HEK293 (cell line): Measurements from ENCODE around the gene NSG1.
A peak's percentile ranks its signal among the peaks of the same experiment; 100 is the strongest.
"Not testable (repeated sequence)": the region's sequence is repeated elsewhere in the genome, so short reads cannot be mapped to it uniquely, and the experiment has no call there.

Experiments
- CTCF ChIA-PET: fragments of 350-600 bp; formaldehyde crosslinking; extraction: SDS; loops from one replicate; lab custom pipeline; 2021; ENCODE audit warnings: antibody characterized with exemption; lab: Yijun Ruan, JAX
- POLR2A ChIA-PET: fragments of 300-600 bp; formaldehyde crosslinking; extraction: SDS; loops from one replicate; lab custom pipeline; 2020; ENCODE audit warnings: antibody characterized with exemption, inconsistent platforms; lab: Yijun Ruan, JAX
- H3K27ac ChIP-seq: fragments of 200-500 bp; sonication (Bioruptor generic); 2 replicates; pipeline ENCODE4 v1.5.1; 2014; ENCODE audit warnings: low read depth, low read length, control low read depth, inconsistent platforms; ENCODE audit errors: extremely low read depth
- H3K36me3 ChIP-seq, 2 experiments: fragments of 200-500 bp in 1 of 2; sonication (Bioruptor generic) in 1 of 2; 1 replicate in 1 of 2; 2 replicates in 1 of 2; pipeline ENCODE4 v1.5.1; 2014 to 2017; ENCODE audit warnings: inconsistent platforms in 2 of 2, low read length in 2 of 2; ENCODE audit not compliant: control insufficient read depth in 2 of 2, insufficient read depth in 1 of 2
- H3K4me1 ChIP-seq: fragments of 200-500 bp; sonication (Bioruptor generic); 2 replicates; pipeline ENCODE4 v1.5.1; 2014; ENCODE audit warnings: mild to moderate bottlenecking, low read length, inconsistent platforms; ENCODE audit not compliant: control insufficient read depth, insufficient read depth
- H3K4me3 ChIP-seq: 2 replicates; pipeline ENCODE4 v1.5.1; 2011; ENCODE audit warnings: low read depth, mild to moderate bottlenecking, control low read depth, low read length, moderate library complexity
- H3K9me3 ChIP-seq: fragments of 200-500 bp; sonication (Bioruptor generic); 2 replicates; pipeline ENCODE4 v1.5.1; 2014; ENCODE audit warnings: low read depth, low read length, inconsistent platforms; ENCODE audit not compliant: control insufficient read depth, insufficient read depth
- GLI4 ChIP-seq: fragments of 450-650 bp; formaldehyde crosslinking; IDR thresholded peaks from 2 replicates; pipeline ENCODE4 v1.5.1; 2016; ENCODE audit warnings: missing biosample characterization, missing genetic modification characterization
- KLF16 ChIP-seq: fragments of 450-650 bp; formaldehyde crosslinking; IDR thresholded peaks from 2 replicates; pipeline ENCODE4 v1.5.1; 2017; ENCODE audit warnings: missing biosample characterization, missing genetic modification characterization
- SP2 ChIP-seq: fragments of 450-650 bp; formaldehyde crosslinking; IDR thresholded peaks from 2 replicates; pipeline ENCODE4 v1.5.1; 2016; ENCODE audit warnings: missing biosample characterization, missing genetic modification characterization
- ZBTB8A ChIP-seq: fragments of 450-650 bp; formaldehyde crosslinking; IDR thresholded peaks from 2 replicates; pipeline ENCODE4 v1.5.1; 2016; ENCODE audit warnings: missing biosample characterization, missing genetic modification characterization
- ZFP69B ChIP-seq: fragments of 450-650 bp; formaldehyde crosslinking; IDR thresholded peaks from 2 replicates; pipeline ENCODE4 v1.5.1; 2016; ENCODE audit warnings: missing biosample characterization, missing genetic modification characterization
- ZIC2 ChIP-seq: fragments of 450-650 bp; formaldehyde crosslinking; IDR thresholded peaks from 2 replicates; pipeline ENCODE4 v1.5.1; 2016; ENCODE audit warnings: missing biosample characterization, missing genetic modification characterization
- ZNF10 ChIP-seq: fragments of 450-650 bp; formaldehyde crosslinking; IDR thresholded peaks from 2 replicates; pipeline ENCODE4 v1.5.1; 2017; ENCODE audit warnings: missing biosample characterization, missing genetic modification characterization
- ZNF175 ChIP-seq: fragments of 450-650 bp; formaldehyde crosslinking; IDR thresholded peaks from 2 replicates; pipeline ENCODE4 v1.5.1; 2016; ENCODE audit warnings: missing biosample characterization, missing genetic modification characterization
- ZNF23 ChIP-seq: fragments of 450-650 bp; formaldehyde crosslinking; IDR thresholded peaks from 2 replicates; pipeline ENCODE4 v1.5.1; 2016; ENCODE audit warnings: missing biosample characterization, missing genetic modification characterization, borderline replicate concordance
- ZNF473 ChIP-seq: fragments of 450-650 bp; formaldehyde crosslinking; IDR thresholded peaks from 2 replicates; pipeline ENCODE4 v1.5.1; 2017; ENCODE audit warnings: missing biosample characterization, missing genetic modification characterization
- ZNF701 ChIP-seq: fragments of 450-650 bp; formaldehyde crosslinking; IDR thresholded peaks from 2 replicates; pipeline ENCODE4 v1.5.1; 2016; ENCODE audit warnings: missing biosample characterization, missing genetic modification characterization
- ZNF791 ChIP-seq: fragments of 450-650 bp; formaldehyde crosslinking; IDR thresholded peaks from 2 replicates; pipeline ENCODE4 v1.5.1; 2016; ENCODE audit warnings: missing biosample characterization, missing genetic modification characterization
- ZNF830 ChIP-seq: fragments of 450-650 bp; IDR thresholded peaks from 2 replicates; pipeline ENCODE4 v1.5.0; 2018; ENCODE audit warnings: missing biosample characterization, missing genetic modification characterization, low read depth, mild to moderate bottlenecking, moderate library complexity
- ZNF843 ChIP-seq: fragments of 450-650 bp; formaldehyde crosslinking; IDR thresholded peaks from 2 replicates; pipeline ENCODE4 v1.5.1; 2016; ENCODE audit warnings: missing biosample characterization, missing genetic modification characterization
- TF ChIP-seq, protein P1 (sequence below): fragments of 450-650 bp; formaldehyde crosslinking; IDR thresholded peaks from 2 replicates; pipeline ENCODE4 v1.5.1; 2016; ENCODE audit warnings: missing biosample characterization, missing genetic modification characterization
- TF ChIP-seq, protein P2 (sequence below): fragments of 450-650 bp; formaldehyde crosslinking; IDR thresholded peaks from 2 replicates; pipeline ENCODE4 v1.5.1; 2016; ENCODE audit warnings: missing biosample characterization, missing genetic modification characterization, borderline replicate concordance

NSG1 gene

DNA sequence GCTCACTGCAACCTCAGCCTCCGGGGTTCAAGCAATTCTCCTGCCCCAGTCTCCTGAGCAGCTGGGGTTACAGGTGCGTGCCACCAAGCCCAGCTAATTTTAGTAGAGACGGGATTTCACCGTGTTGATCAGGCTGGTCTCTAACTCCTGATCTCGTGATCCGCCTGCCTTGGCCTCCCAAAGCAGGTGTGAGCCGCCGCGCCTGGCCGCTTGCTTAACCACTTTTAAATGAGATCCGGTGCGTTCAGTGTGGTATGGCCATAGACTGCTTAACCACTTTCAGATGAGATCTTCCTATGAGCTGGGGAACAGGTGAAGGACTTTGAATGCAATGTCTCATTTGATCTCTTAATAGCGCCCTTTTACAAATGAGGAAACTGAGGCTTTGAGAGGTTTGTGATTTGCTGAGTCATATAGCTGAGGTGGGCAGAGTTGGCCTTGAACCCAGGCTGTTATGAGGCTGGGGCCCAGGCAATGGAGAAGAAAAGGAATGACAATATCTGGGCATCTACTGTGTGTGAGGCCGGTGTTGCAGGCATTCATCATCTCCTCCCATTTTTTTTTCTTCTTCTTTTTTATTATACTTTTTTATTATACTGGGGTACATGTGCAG lies 41.9 kb upstream of the NSG1 start:
- Histone ChIP-seq H3K27ac (no peak overlapping the region), H3K36me3 (no peaks in the 10 kb centered on the region), H3K4me1 (no peaks in the 10 kb centered on the region), H3K4me3 (no peak overlapping the region), H3K9me3 (no peaks in the 10 kb centered on the region)
- TF ChIP-seq ZFP69B (tag by site-specific recombination) (no peak), ZNF10 (no peak), SP2 (tag by site-specific recombination) (no peak), KLF16 (tag by site-specific recombination) (no peak), ZNF791 (tag by site-specific recombination) (no peak), ZNF843 (tag by site-specific recombination) (no peak), ZNF175 (tag by site-specific recombination) (no peak), GLI4 (tag by site-specific recombination) (no peak), ZNF23 (no peak), ZNF701 (tag by site-specific recombination) (no peak), ZNF473 (tag by site-specific recombination) (no peak), ZNF830 (tag by site-specific recombination) (no peak)
- TF ChIP-seq, protein P1, sequence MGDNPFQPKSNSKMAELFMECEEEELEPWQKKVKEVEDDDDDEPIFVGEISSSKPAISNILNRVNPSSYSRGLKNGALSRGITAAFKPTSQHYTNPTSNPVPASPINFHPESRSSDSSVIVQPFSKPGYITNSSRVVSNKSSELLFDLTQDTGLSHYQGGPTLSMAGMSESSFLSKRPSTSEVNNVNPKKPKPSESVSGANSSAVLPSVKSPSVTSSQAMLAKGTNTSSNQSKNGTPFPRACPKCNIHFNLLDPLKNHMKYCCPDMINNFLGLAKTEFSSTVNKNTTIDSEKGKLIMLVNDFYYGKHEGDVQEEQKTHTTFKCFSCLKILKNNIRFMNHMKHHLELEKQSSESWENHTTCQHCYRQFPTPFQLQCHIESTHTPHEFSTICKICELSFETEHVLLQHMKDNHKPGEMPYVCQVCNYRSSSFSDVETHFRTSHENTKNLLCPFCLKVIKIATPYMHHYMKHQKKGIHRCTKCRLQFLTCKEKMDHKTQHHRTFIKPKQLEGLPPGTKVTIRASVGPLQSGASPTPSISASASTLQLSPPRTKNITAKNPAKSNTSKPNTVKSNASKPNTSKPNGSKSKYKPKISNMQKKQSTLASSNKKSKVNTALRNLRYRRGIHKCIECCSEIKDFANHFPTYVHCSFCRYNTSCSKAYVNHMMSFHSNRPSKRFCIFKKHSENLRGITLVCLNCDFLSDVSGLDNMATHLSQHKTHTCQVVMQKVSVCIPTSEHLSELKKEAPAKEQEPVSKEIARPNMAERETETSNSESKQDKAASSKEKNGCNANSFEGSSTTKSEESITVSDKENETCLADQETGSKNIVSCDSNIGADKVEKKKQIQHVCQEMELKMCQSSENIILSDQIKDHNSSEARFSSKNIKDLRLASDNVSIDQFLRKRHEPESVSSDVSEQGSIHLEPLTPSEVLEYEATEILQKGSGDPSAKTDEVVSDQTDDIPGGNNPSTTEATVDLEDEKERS (tag by site-specific recombination), result no peak
- TF ChIP-seq, protein P2, sequence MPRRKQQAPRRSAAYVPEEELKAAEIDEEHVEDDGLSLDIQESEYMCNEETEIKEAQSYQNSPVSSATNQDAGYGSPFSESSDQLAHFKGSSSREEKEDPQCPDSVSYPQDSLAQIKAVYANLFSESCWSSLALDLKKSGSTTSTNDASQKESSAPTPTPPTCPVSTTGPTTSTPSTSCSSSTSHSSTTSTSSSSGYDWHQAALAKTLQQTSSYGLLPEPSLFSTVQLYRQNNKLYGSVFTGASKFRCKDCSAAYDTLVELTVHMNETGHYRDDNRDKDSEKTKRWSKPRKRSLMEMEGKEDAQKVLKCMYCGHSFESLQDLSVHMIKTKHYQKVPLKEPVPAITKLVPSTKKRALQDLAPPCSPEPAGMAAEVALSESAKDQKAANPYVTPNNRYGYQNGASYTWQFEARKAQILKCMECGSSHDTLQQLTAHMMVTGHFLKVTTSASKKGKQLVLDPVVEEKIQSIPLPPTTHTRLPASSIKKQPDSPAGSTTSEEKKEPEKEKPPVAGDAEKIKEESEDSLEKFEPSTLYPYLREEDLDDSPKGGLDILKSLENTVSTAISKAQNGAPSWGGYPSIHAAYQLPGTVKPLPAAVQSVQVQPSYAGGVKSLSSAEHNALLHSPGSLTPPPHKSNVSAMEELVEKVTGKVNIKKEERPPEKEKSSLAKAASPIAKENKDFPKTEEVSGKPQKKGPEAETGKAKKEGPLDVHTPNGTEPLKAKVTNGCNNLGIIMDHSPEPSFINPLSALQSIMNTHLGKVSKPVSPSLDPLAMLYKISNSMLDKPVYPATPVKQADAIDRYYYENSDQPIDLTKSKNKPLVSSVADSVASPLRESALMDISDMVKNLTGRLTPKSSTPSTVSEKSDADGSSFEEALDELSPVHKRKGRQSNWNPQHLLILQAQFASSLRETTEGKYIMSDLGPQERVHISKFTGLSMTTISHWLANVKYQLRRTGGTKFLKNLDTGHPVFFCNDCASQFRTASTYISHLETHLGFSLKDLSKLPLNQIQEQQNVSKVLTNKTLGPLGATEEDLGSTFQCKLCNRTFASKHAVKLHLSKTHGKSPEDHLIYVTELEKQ, result no peak
- ChIA-PET CTCF (no interaction called here), POLR2A (no interaction called here)

DNA sequence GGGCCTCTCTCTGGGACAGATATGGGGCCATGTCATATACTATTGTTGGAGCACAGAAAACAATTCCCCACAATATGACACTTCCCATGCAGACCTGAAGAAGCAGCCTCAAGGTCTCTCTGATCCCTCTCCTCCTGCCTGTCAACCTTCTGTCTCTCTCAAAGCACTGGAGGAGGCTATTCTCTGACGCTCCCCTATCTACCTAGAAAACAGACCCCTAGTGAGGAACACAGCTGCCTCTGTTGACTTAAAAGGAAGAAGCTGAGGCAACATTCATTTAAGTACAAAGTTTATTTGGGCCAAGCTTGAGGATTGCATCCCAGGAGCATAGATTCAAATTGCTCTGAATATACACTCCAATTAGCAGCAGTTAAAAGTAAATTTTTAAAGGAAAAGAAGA lies 39.3 kb upstream of the NSG1 start:
- ChIA-PET CTCF (no interaction called here), POLR2A (no interaction called here)
- no peak overlapping the region for H3K4me3 ChIP-seq
- H3K27ac ChIP-seq, result no peak overlapping the region
- TF ChIP-seq ZBTB8A (no peak), ZIC2 (peak; percentile 78)
- H3K4me1 ChIP-seq, result no peaks in the 10 kb centered on the region
- H3K36me3 ChIP-seq, result no peaks in the 10 kb centered on the region
- H3K9me3 ChIP-seq, result no peaks in the 10 kb centered on the region

DNA sequence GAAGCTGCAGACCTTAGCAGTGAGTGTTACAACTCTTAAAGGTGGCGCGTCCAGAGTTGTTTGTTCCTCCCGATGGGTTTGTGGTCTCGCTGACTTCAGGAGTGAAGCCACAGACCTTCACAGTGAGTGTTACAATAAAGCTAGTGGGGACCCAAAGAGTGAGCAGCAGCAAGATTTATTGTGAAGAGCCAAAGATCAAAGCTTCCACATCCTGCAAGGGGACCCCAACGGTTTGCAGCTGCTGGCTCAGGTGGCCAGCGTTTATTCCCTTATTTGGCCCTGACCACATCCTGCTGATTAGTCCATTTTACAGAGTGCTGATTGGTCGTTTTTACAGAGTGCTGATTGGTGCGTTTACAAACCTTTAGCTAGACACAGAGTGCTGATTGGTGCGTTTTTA lies 38.3 kb upstream of the NSG1 start:
- H3K9me3 ChIP-seq, POLR2A ChIA-PET, H3K4me1 ChIP-seq, CTCF ChIA-PET, H3K36me3 ChIP-seq, H3K27ac ChIP-seq, H3K4me3 ChIP-seq: not testable (repeated sequence)
